SK-MEL-5 (cell line): Measurements from ENCODE around the gene PNKP. TPM values are rescaled to one million over a fixed set of nuclear protein-coding genes. Genes with fewer than 3 reads are reported as not detected.
A peak's percentile ranks its signal among the peaks of the same experiment; 100 is the strongest.

Source experiments
- DNase-seq: peaks from one replicate; pipeline ENCODE4 v3.0.0-alpha.2; 2016; ENCODE audit warnings: low read depth, low spot score
- in situ Hi-C: cut with HindIII; loops from 2 replicates; pipeline ENCODE4 v1.10.0; 2016; ENCODE audit warnings: low sequenced_read_pairs, high pct_unique_total_duplicates, low pct_unique_long_range_greater_than_20kb
- small RNA-seq, 2 experiments: library from RNA; depleted of rRNA; stranded (forward); fragments of <200 nt; gene quantifications; one replicate each; pipeline ENCODE3, GENCODE V24; 2014
- total RNA-seq: library from RNA; depleted of rRNA; stranded (reverse); fragments of >200 nt; shearing (Covaris generic); gene quantifications from 2 replicates; pipeline ENCODE4 v1.2.3, GENCODE V29; 2014; rRNA removed

Gene PNKP
- total RNA-seq, 1 experiment from 2014 or later, result 33.8 TPM

DNA sequence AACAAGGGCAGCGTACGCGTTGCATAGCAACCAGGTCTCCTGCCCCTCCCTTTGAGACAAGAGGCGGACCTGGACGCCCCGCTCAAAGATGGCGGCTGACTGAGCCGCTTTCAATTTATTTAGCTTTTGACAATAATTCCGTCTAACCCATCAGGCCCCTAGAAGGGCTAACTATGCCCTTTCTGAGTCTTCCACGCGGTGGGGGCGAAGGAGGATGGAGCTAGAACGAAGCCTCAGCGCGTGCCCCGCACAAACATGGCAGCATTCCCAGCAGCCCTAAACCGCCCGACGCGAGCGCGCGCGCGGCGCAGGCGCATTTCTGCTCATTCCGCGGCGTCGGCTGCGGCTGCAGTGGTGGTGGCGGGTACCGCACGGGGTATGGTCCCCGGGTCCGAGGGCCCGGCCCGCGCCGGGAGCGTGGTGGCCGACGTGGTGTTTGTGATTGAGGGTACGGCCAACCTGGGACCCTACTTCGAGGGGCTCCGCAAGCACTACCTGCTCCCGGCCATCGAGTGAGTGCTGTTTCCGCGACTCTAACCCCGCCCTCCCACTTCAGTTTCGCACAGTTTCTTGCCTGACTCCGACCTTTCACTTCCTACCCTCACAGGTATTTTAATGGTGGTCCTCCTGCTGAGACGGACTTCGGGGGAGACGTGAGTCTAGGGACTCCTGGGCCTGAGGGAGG is 49.3 kb downstream of the PNKP start, which contains the start of gene MED25:
Gene MED25 (plus strand): TSS at position 326 of the 685 bp plus-strand sequence. CDS start 53 bp downstream, at position 379.
- DNase-seq, result peak; percentile 82
- in situ Hi-C loops, result no loop called here

DNA sequence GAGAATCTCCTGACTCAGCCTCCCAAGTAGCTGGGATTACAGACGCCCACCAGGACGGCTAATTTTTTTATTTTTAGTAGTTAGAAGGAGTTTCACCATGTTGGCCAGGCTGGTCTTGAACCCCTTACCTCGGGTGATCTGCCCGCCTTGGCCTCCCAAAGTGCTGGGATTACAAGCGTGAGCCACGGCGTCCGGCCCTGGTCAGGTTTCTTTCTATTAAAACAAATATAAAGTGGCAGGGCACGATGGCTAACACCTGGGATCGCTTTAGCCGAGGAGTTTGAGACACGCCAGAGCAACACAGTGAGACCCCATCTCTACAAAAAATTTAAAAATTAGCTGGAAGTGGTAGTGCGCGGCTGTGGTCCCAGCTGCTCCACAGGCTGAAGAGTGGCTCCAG is 50.8 kb downstream of the PNKP start:
- in situ Hi-C loops, result no loop called here
- DNase-seq, result no peak

DNA sequence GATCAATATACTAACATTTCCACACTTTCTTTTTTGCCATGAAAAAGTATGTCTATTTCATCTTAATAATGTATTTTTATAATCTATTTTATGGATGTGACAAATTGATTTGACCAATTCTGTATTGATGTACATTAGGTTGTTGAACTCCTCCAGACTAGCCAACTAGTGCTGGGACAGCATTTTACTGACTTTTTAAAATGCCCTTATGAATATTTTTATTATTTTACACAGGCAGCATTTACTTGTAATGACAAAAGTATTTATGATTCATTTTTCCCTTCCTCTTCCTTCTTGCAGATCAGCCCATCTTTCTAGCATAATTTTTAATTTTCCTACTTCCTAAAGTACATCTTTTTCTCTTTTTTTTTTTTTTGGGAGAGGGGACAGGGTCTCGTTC is 53.4 kb downstream of the PNKP start:
- DNase-seq, result no peak
- in situ Hi-C loops, result no loop called here

DNA sequence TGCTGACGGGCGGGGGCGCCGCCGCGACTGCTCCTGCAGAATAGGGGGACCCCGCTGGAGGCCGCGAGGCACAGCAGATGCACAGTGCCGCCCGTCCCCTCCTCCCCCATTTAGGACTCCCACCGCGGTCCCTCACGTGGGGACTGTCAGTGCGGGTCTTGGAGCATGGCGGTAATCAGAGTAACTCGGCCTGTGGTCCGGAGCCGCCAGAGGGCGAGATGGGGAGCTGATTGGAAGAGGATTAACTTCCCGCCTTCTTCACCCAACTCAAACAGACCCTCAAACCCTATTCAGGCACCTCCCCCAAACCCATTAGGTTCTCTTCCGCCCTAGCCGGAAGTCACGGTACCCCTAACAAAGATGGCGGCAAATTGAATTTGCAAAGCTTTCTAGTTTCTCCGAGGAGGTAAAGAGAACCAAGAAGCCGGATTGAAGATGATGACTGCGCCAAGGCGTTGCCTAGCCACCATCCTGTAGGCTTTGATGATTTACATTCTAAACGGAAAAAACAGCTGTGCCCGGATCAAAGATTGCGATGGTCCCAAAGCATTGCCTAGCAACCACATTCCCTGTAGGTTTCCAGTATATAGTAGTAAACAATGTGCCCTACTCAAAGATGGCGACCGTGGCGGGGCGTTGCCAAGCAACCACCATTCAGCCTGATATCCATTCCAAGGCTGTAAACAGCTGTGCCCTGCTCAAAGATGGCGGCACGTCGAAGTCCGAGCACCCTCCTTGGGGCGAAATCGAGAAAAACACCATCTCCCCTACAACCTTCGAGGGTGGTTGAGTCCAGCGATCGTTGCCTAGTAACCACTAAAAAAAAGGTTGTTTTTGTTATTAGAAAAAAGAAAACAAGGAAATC is 54.1 kb downstream of the PNKP start, which contains the start of gene FUZ:
Gene FUZ (minus strand): TSS at position 296 of the 865 bp plus-strand sequence. CDS start 186 bp downstream, at position 110.
- in situ Hi-C loops, result no loop called here
- peak; percentile 98 for DNase-seq

DNA sequence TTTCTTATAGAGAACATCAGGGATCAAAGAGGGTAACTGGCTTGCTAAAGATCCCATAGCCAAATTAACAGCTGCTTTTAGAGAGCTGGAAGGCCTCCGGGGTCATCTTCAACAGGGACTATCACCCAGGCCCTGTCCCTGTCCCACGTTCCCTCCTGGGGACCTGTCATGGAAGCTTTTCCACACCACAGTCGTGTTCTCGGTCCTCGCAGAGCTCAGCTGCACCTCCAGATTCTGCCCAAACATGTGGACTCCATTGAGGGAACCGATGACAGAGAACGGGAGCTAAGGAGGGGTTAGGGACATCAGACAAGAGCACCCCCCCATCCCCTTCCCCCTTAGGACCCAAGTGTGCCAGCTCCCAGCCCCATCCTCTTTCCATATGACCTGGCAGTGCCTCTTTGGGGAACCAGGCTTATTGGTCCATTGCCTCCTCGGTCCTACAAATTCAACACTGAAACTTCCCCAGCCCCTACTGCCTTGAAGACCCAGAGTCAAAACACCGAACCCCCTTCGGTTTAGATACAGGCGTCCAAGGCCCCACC is 54.9 kb downstream of the PNKP start:
- in situ Hi-C loops, result no loop called here
- DNase-seq, result no peak

DNA sequence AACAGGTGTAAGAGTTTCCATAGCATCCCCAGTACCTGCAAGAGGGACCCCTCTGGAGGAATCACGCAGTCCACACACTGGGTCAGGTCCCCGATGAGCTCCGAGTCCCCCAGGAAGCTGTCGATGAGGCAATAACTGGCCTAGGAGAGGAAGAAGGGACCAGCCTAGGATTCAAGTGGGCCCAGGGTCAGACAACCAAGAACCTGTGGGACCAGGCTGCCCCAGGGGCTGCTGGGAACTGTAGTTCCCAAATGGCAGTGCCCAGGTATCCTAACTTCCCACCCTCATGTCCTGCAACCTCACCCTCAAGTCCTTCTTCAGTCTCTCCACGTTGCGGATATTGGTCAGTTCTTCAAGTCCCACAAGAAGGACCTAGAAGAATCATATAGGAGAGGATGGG is 56.0 kb downstream of the PNKP start:
- DNase-seq, result no peak
- in situ Hi-C loops, result no loop called here

Small RNA genes within 50 kb of the gene (small RNA-seq; reads per million reads assigned to genes)
- gene MIR4749, result 0 to 0.02 reads per million in 2 experiments

Other genes with a start within 250 kb of the PNKP start
- 4.1 and 4.4 TPM in 2 replicates for gene RRAS, start 227.4 kb downstream of the PNKP start, total RNA-seq
- 6.2 and 8.2 TPM in 2 replicates for gene SCAF1, start 225.4 kb downstream of the PNKP start, total RNA-seq
- gene IRF3, start 201.7 kb downstream of the PNKP start, total RNA-seq, result 23.3 and 27.6 TPM in 2 replicates
- gene BCL2L12, start 201.6 kb downstream of the PNKP start, total RNA-seq, result 3.1 and 5.3 TPM in 2 replicates
- gene PRMT1, start 190.3 kb downstream of the PNKP start, total RNA-seq, result 204 and 211 TPM in 2 replicates
- gene ADM5, start 178.0 kb downstream of the PNKP start, total RNA-seq, result 0.59 and 0.61 TPM in 2 replicates
- gene CPT1C, start 176.5 kb downstream of the PNKP start, total RNA-seq, result 2.5 and 3.8 TPM in 2 replicates
- not detected in 2 replicates for gene TSKS, start 104.3 kb downstream of the PNKP start, total RNA-seq
- gene AP2A1, start 100.6 kb downstream of the PNKP start, total RNA-seq, result 23.1 and 29.0 TPM in 2 replicates
- gene FUZ, start 54.3 kb downstream of the PNKP start, total RNA-seq, result 29.2 and 31.0 TPM in 2 replicates
- 7.8 and 8.2 TPM in 2 replicates for gene MED25, start 49.3 kb downstream of the PNKP start, total RNA-seq
- 45.9 and 58.8 TPM in 2 replicates for gene PTOV1, start 16.4 kb downstream of the PNKP start, total RNA-seq
- gene AKT1S1, start 9.8 kb upstream of the PNKP start, total RNA-seq, result 6.2 and 6.4 TPM in 2 replicates
- gene TBC1D17, start 10.1 kb upstream of the PNKP start, total RNA-seq, result 3.5 and 5.6 TPM in 2 replicates
- 0.13 TPM in 1 of 2 replicates, not detected in the other for gene IL4I1, start 29.3 kb upstream of the PNKP start, total RNA-seq
- gene ATF5, start 61.6 kb upstream of the PNKP start, total RNA-seq, result 4.0 and 4.7 TPM in 2 replicates
- 39.6 and 39.9 TPM in 2 replicates for gene NUP62, start 61.9 kb upstream of the PNKP start, total RNA-seq
- not detected in 2 replicates for gene SIGLEC11, start 93.6 kb upstream of the PNKP start, total RNA-seq
- 27.3 and 28.7 TPM in 2 replicates for gene VRK3, start 157.8 kb upstream of the PNKP start, total RNA-seq
- gene ZNF473, start 158.4 kb upstream of the PNKP start, total RNA-seq, result 11.1 and 14.5 TPM in 2 replicates